GM21576 (cell line): ENCODE results near the gene ZC3H4.
"Not testable (repeated sequence)": the region's sequence is repeated elsewhere in the genome, so short reads cannot be mapped to it uniquely, and the experiment has no call there.

Experiments
- ATAC-seq: cut with Tn5 transposase; IDR thresholded peaks from one replicate; pipeline ENCODE4 v1.9.1; 2021; ENCODE audit warnings: mild to moderate bottlenecking, moderate library complexity; ENCODE audit not compliant: unreplicated experiment

Gene ZC3H4

GRCh38 chr19:47112997-47113849, at the start of gene ZC3H4:
Gene ZC3H4 (minus strand): TSS chr19:47113776. CDS start chr19:47112584, 1,192 bp downstream.
- peak; percentile 81 for ATAC-seq

- ATAC-seq = no peak
Observed at GRCh38 chr19:47161876-47162489, 48.4 kb upstream of the ZC3H4 start.

DNA sequence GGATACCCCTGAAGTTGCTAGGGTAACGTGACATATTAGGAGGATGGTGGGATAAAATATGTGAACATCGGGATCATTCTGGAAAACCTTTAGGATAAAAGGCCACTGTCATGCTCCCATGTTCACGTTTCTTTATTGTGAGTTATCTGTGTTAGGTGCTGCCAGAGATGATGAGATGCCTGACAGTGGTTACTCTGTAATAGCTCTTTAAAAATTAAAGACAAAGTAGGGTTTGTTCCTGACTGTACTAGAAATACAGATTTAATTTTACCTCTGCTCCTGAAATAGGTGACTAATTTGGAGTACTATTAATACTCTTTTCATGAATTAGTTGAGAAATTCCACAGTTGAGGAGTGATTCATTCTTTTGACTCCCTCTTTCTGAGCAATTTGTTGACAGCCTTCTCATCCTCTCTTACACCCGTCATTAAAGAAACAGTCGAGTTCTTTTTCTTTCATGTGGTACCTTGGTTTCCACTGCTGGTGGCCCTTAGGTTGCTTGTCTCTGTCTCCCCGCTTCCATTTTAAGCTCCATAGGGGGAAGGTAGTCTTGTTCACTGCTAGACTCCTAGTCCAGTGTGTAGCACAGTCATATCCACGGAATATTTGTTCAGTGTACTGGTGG, 45.4 kb upstream of the ZC3H4 start:
- no peak for ATAC-seq

DNA sequence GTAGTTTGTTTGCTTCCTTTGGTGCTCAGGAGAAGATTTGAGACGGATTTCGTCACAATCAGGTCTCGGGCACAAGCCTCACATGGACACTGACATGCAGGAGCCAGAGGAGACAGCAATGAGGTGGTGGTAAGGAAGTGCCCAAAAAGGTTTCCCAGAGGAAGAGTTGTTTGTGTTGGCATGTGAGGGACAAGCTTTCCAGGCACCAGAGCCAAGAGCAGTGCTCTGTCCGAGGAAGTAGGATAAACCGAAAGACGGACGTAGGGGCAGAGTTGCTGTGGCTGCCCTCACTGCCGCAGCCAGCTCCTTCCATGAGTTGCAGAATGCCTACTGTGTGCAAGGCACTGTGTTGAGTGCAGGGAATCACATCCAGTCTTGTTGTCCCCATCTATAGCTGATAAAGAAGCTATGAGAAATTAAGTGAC, 44.8 kb upstream of the ZC3H4 start:
- no peak for ATAC-seq

- ATAC-seq = no peak
Observed at GRCh38 chr19:47157431-47158321, 44.1 kb upstream of the ZC3H4 start.

DNA sequence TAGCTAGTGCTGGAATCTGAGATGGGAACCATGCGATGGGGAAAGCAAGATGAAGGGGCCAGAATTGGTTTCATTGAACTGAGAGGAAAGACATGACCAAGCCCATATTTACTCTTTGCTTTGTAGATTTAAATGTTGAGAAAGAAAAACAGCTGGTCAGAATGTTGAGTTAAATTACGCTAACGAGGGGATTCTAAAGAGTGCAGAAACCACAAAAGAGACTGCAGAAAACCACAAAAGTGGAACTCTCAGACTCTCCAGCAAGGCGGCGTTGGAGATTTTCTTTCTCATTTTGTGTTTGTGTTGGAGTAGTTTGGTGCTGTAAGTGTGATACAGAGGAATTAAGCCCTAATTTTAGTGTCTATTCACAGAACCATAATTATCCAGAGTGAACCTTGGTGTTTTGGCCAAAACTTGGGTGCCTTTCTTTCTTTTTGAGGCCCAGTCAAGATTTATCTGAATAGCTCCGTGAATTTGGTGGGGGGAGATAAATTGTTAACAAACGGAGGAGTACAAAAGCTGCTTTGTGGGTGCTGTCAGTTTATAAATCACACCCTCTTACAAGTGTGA, 43.4 kb upstream of the ZC3H4 start:
- ATAC-seq = no peak

GRCh38 chr19:47155148-47155547, 41.6 kb upstream of the ZC3H4 start:
- no peak for ATAC-seq

- ATAC-seq = no peak
Observed at GRCh38 chr19:47153266-47153665, 39.7 kb upstream of the ZC3H4 start.

GRCh38 chr19:47152632-47153031, 39.1 kb upstream of the ZC3H4 start:
- ATAC-seq = no peak

DNA sequence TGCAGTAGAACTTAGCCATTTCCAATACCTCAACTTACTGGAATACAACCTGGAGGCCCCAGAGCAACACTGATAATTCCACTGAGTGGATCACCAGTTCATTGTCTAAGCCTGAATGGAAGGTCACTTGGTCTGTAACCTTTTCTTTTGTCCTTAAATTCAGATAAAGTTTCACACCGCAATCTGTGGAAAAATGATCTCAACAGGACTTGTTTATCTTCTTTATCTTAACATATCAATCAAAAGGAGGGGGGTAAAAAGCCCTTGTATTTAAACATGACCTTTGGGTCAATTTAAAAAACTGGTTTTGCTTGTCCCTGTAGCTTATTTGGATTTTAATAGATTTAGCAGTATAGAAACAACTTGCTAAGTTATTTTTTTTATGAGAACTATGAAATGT, 38.6 kb upstream of the ZC3H4 start:
- ATAC-seq = no peak

GRCh38 chr19:47151627-47152026, 38.1 kb upstream of the ZC3H4 start:
- ATAC-seq = no peak

GRCh38 chr19:47146920-47147319, 33.3 kb upstream of the ZC3H4 start:
- no peak for ATAC-seq

GRCh38 chr19:47145639-47146486, 32.3 kb upstream of the ZC3H4 start:
- no peak for ATAC-seq

GRCh38 chr19:47144630-47145029, 31.1 kb upstream of the ZC3H4 start:
- no peak for ATAC-seq

GRCh38 chr19:47143322-47144073, 29.9 kb upstream of the ZC3H4 start:
- ATAC-seq = no peak

DNA sequence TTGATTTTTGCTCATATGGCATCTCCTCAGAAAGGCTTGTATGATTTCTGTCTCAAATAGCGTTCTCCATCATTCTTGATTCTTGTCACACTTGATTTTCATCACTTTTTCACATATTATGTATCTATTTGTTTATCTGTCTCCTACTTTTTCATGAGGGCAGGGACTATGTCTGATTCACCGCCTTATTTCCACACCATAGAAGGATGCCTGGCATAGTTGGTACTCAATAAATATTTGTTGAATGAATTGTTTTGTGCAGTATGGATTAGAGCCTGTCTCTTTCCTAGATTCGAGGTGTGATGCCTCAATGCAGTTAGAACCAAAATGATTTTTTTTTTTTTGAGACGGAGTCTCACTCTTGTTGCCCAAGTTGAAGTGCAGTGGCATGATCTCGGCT, 29.2 kb upstream of the ZC3H4 start:
- no peak for ATAC-seq

- ATAC-seq = no peak
Observed at GRCh38 chr19:47141695-47142094, 28.1 kb upstream of the ZC3H4 start.

- ATAC-seq = not testable (repeated sequence)
Observed at GRCh38 chr19:47141252-47141651, 27.7 kb upstream of the ZC3H4 start.

DNA sequence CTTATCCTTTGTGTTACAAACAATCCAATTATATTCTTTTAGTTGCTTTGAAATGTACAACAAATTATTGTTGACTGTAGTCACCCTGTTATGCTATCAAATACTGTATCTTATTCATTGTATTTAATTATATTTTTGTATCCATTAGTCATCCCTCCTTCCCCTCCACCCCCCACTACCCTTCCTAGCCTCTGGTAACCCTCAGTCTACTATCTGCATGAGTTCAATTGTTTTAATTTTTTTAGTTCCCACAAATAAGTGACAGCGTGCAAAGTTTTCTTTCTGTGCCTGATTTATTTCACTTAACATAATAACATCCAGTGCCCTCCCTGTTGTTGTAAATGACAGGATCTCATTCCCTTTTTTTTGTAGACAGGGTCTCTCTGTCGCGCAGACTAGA, 21.6 kb upstream of the ZC3H4 start:
- no peak for ATAC-seq
